Raji (cell line): Measurements from ENCODE around the gene TMUB2.

Experiments
- POLR2A ChIP-seq: IDR thresholded peaks from 2 replicates; pipeline ENCODE4 v1.6.1; 2011; ENCODE audit warnings: low read depth, low read length, control low read depth; ENCODE audit not compliant: insufficient read depth

The TMUB2 gene

GRCh38 chr17:44219108-44219615 is 32.4 kb downstream of the TMUB2 start:
- peak; percentile 13 for TF ChIP-seq POLR2A

DNA sequence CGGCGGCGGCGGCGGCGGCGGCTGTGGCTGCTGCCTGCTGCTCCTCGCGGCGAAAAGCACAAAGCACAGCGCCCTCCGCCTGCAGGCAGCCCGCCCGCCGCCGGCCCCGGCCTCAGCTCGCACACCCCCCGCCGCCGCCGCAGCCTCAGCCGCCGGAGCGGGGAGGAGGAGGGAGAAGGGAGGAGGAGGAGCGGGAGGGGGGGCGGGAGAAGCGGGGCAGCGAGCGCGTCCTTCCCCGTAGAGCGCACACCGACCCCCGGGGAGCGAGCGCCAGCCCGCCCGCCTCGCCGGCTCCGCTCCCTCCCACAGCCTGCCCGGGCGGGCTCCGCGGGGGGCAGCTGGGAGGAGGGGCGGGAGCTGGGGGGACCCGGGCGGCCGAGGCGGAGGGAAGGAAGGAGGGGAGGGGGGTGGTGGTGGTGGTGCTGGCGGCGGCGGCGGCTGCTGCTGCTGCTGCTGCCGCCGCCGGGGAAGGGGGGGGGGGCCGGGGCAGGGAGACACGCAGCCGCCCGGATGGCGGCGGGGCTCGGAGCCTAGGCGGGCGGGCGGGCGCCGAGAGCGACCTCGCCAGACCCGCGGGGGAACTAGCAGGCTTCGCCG is 32.9 kb downstream of the TMUB2 start, which contains the start of gene UBTF:
UBTF (minus strand) TSS at position 60 of the 597 bp plus-strand sequence. CDS start 1,446 bp downstream, outside the sequence.
- peak; percentile 4; the same call in 1 of the 2 replicates for TF ChIP-seq POLR2A

DNA sequence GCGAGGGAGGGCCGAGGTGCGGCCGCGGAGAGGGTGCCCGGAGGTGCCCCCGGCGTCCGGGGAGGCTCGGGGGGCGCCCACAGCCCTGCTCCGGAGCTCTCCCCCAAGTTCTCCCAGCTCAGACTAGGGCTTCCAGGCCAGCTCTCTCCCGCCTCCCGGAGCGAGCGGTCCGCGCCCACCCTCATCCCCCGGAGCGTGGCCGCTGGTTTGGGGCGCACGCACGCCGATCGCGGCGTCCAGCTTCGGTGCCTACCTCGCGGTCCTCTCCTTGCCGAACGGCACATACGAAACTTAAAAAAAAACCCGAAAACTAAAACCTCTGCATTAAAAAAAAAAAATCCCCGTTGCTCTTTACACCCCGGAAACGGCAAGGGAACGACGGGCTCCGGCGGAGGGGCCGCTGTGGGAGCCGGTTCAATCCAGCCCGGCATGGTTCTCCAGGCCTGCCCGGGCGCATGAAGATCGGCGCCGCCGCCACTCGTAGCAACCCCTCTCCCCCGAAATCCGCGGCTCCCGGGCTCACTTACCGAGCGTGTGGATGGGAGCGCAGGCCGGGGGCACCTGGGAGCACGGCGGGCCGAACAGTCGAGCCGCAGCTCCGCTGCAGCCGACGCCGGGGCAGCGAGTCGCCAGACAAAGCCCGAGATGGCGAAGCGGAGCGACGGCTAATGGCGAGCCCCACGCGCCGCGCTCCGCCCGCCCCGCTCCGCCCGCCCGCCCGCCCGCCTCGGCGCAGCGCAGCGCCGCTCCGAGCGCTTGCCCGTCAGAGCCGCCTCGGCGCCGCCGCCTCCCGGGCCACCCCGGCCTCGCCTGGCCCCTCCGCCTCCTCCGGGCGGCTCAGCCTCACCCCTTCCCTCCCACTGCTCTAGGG is 33.7 kb downstream of the TMUB2 start:
- 0 out of 2 replicates have a peak, but pooled peaks have one; percentile 37 for TF ChIP-seq POLR2A

DNA sequence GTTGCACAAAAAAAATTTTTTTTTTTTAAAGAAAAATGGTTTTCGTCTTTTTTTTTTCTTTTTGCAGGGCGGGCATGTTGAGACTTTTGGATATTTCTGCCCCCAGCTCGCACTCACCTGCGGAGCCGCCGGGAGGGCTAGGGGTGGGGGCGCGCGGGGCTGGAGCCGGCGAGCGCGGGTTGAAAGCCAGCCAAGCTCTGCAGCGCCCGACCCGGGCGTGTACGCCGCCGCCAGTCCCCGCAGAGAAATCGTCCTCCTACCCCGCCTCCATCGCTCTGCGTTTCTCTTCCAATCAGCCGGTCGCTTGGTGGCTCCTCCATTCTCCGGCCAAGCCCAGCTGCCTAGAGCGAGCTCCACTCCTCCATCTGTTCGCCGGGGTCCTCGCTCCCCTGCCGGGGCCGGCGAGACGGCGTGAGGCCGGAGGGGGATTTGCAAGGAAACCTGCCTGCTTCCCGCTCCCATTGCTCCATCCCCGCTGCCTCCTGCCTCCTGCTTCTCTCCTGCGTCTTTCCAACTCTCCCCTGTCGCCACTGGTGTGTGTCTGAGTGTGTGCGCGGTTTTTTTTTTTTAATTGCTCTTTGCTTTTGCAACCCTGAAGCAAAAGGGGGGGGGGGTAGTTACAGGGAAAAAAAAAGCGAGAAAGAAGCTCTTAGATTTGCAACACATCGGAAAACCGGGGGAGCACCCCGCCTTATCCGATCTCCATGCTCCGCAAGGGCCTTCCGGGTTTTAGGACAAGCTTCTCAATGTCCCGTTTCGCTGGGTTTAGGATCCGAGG is 34.5 kb downstream of the TMUB2 start:
- peak; percentile 73 for TF ChIP-seq POLR2A

DNA sequence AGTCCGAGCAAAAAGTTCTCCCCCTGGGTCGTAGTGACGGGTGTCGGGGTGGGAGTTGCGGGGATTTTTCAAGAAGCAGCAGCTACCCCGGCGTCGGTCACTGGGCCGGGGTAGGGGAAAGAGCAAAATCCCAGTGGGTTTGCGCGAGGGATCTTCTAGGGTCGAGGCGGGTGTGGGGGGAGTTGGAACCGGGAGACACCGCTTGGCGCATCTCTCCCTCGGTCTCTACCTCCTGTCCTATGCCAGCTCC is 35.0 kb downstream of the TMUB2 start:
- TF ChIP-seq POLR2A = peak; percentile 40

GRCh38 chr17:44222112-44222869 is 35.5 kb downstream of the TMUB2 start:
- TF ChIP-seq POLR2A = no peak; the same call in 1 of the 2 replicates

- TF ChIP-seq POLR2A = 0 out of 2 replicates have a peak, but pooled peaks have one; percentile 24
These were observed 36.8 kb downstream of the TMUB2 start for GRCh38 chr17:44223541-44224071.

DNA sequence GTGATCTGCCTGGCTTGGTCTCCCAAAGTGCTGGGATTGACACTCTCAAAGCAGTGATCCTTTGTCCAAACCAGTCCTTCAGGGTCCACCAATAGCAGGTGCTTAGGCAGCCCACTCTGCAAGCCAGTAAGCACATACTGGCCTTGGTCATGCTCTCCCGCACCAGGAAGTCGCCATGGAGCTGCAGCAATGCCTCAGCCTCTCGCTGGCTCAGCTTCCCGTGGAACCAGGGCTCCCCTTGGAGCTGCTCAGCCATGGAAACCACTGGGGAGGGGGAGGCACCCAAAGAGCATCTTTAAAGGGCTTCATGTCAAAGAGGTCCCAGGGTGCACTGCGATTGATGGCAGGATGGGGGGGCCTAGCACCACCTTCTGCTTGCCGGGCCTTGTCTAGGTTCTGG is 42.3 kb downstream of the TMUB2 start:
- TF ChIP-seq POLR2A = no peak

GRCh38 chr17:44230140-44230539 is 43.4 kb downstream of the TMUB2 start:
- TF ChIP-seq POLR2A = no peak

GRCh38 chr17:44232061-44232460 is 45.3 kb downstream of the TMUB2 start:
- no peak for TF ChIP-seq POLR2A

- TF ChIP-seq POLR2A = no peak
These were observed 46.8 kb downstream of the TMUB2 start for GRCh38 chr17:44233582-44233981.

DNA sequence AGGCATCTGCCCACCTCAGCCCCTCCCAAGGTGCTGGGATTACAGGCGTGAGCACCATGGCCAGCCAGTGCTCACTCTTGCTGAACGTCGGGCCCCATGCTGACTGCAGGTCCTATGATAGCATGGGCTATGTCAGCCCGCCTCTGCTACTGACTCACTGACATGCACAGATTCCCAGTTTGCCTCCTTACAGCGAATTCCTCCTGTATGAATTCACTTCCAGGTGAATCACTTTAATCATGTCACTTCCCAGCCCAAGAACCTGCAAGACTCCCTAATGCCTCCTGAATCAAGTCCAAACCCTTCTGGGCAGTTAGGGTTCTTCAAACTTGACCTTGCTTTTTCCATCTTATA is 48.8 kb downstream of the TMUB2 start:
- no peak for TF ChIP-seq POLR2A

GRCh38 chr17:44236444-44236991 is 49.7 kb downstream of the TMUB2 start:
- no peak for TF ChIP-seq POLR2A

DNA sequence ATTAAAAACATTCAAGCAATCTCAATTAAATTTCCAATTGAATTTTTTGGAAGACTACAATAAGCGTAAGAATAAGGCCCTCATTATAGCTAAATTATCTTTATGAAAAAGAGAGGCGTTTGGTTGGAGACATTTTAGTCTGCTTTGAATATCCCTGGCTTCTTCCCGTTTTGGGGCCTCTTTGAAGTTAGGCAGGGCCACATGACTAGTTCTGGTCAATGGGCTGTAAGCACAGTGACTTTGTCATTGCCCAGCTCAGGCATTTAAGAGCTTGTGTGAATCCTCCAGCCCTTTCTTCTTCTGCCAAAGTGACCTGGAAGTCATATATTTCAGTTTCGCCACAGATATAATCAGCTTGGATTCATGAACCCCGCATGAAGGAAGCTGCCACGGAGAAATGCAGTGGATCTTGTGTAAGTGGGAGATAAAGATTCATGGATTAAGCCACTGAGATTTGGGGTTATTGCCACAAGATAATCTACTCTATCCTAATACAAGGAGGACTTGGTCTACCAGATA is 54.4 kb downstream of the TMUB2 start:
- no peak for TF ChIP-seq POLR2A
